Omental fat pad (tissue), 4 donors: ENCODE measurements around the gene ITIH4. TPM values are rescaled to one million over a fixed set of nuclear protein-coding genes. Genes with fewer than 3 reads are reported as not detected.
A peak's percentile ranks its signal among the peaks of the same experiment; 100 is the strongest.

ENCODE experiments used
- ATAC-seq: fragments of 150-250 bp; one replicate; pipeline ENCODE4 v1.9.1; 2016; ENCODE audit warnings: mild to moderate bottlenecking, moderate library complexity; ENCODE audit not compliant: low FRiP score
- DNase-seq: peaks from one replicate; pipeline ENCODE4 v3.0.0-alpha.2; 2019; ENCODE audit warnings: low spot score
- CTCF ChIP-seq, 3 donors: fragments of 450-650 bp; IDR thresholded peaks; one replicate each; pipeline ENCODE4 v1.5.1; 2016 to 2017; ENCODE audit warnings: antibody characterized with exemption in 3 of 3, mild to moderate bottlenecking in 3 of 3, moderate library complexity in 2 of 3
- small RNA-seq: library from RNA; depleted of rRNA; stranded (forward); fragments of <200 nt; gene quantifications from one replicate; pipeline ENCODE3, GENCODE V24; 2016
- total RNA-seq, 4 donors: library from RNA; depleted of rRNA; stranded (reverse); fragments of >200 nt; gene quantifications; one replicate each; pipeline ENCODE4 v1.1.0, GENCODE V29; 2016

The ITIH4 gene
- total RNA-seq, 4 donors from 2014 or later, result 1.2 to 18.8 (median 3.6) TPM

DNA sequence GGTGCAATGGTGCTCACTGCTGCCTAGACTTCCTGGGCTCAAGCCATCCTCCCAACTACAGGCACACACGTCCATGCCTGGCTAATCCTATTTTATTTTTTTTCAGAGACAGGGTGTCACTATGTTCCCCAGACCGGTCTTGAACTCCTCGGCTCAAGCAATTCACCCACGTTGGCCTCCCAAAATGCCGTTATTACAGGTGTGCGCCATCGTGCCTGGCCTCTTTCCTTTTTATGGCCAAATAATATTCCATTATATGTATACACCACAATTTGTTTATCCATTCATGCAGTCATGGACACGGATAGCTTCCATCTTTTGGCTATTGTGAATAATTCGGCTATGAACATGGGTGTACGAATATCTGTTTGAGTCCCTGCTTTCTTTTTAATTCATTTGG is 58.8 kb downstream of the ITIH4 start:
- DNase-seq, result no peak
- TF ChIP-seq CTCF (IDR thresholded peaks at IDR 0.05), result no peak
- no peak for ATAC-seq

- DNase-seq, result no peak
- ATAC-seq, result peak; percentile 22
- no peak for TF ChIP-seq CTCF (IDR thresholded peaks at IDR 0.05)
Measured at GRCh38 chr3:52771334-52771681, 59.2 kb downstream of the ITIH4 start.

DNA sequence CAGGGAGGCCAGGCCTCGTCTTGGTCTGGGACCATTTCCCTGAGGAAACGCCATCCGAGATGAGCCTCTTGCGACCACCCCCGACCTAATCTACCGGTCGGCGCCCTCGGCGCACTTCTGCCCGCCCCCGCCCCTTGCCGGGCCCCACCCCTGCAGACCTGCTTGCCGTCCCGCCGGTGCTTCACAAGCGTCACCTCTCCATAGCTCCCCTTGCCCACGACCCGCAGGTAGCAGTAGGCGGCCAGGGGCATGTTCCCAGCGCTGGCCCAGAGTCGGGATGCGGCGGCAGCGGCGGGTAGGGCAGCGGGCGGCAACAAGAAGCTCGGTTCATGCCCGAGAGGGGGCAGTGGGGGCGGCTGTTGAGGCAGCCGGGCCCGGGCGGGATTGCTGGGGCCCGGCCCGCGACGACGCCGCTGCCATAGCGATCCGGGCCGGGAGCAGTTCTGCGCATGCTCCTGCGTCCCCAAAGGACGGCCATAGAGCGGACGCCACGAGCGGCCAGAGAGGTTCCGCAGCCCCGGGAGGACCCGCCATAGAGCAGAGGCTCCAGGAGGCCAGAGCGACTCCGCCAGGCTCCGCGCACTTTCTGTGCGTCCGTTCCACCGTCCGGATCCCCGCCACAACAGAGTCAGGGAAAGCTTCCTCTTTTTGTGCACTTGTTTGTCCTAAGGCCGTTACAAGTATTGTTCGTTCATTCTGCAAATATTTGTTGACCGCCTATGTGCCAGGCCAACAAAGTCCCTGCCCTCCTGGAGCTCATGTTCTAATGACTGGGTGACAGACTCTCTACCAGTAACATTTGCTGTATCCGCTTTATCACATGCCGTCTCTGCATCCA is 59.8 kb downstream of the ITIH4 start, which contains the start of gene NEK4:
Gene NEK4 (minus strand): TSS at position 445 of the 838 bp plus-strand sequence. CDS start 194 bp downstream, at position 251.
- ATAC-seq (peak; percentile 95), DNase-seq (peak; percentile 52)
- no peak for TF ChIP-seq CTCF (IDR thresholded peaks at IDR 0.05)

DNA sequence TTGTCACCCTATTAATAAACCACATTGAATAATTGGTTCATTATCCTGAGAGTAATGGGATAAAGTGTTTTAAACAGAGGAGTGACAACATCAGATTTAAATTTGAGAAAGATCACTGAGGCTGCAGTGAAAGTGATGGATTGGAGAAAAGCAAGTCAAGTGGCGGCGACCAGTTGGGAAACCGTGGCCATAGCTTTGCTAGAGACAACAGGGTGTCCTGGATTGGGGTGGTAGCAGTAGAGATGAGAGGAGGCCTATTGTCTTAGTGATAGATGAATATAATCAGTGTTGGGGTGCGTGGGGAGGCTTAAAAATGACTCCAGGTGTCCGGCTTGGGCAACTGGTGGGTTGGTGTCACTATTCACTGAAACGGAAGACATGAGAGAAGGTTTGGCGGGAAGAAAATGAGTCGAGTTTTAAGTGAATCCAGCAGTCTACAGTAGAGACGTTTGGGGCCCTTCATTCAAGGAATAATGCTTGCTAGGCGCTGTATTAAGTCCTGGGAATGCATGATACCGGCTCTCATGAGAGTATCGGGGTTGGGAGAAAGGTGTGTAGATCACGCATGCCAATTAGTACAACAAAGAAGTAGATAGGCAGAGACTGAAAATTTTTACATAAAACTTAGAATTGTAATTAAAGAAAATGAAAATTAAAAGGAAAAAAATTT is 60.6 kb downstream of the ITIH4 start:
- TF ChIP-seq CTCF (IDR thresholded peaks at IDR 0.05), result no peak
- ATAC-seq (no peak), DNase-seq (no peak)

- TF ChIP-seq CTCF (IDR thresholded peaks at IDR 0.05), result no peak
- no peak for DNase-seq
- ATAC-seq, result no peak
Measured at GRCh38 chr3:52763466-52763865, 67.0 kb downstream of the ITIH4 start.

Small RNA genes lying within 50 kb of the gene (small RNA-seq; reads per million reads assigned to genes)
- not detected for gene MIR8064
- gene MUSTN1, result not detected

Other genes starting within 250 kb of the ITIH4 start
- gene PBRM1, start 144.8 kb downstream of the ITIH4 start, total RNA-seq, result 100 to 1,000 TPM in 3 of 4 donors, 10 to 100 TPM in 1; 89.4 to 118 (median 114) TPM
- gene GNL3, start 144.6 kb downstream of the ITIH4 start, total RNA-seq, result 100 to 1,000 TPM in 2 of 4 donors, 10 to 100 TPM in 2; 55.8 to 371 (median 93.0) TPM
- 10 to 100 TPM; 24.0 to 53.0 (median 45.4) TPM for gene GLT8D1, start 124.9 kb downstream of the ITIH4 start, total RNA-seq
- gene SPCS1, start 124.6 kb downstream of the ITIH4 start, total RNA-seq, result 100 to 1,000 TPM in 2 of 4 donors, 10 to 100 TPM in 2; 49.2 to 138 (median 84.9) TPM
- gene NEK4, start 59.7 kb downstream of the ITIH4 start, total RNA-seq, result 10 to 100 TPM; 16.8 to 22.0 (median 18.7) TPM
- gene ITIH1, start 53.1 kb downstream of the ITIH4 start, total RNA-seq, result under 1 TPM in 1 of 4 donors, not detected in 3; 0.94 TPM
- 1 to 10 TPM in 3 of 4 donors, under 1 TPM in 1; 0.93 to 2.8 (median 1.9) TPM for gene ITIH3, start 35.9 kb downstream of the ITIH4 start, total RNA-seq
- 10 to 100 TPM in 1 of 4 donors, 1 to 10 TPM in 3; 2.8 to 34.7 (median 6.4) TPM for gene MUSTN1, start 4.3 kb upstream of the ITIH4 start, total RNA-seq
- 10 to 100 TPM; 15.1 to 34.7 (median 18.8) TPM for gene STIMATE, start 66.9 kb upstream of the ITIH4 start, total RNA-seq
- gene SFMBT1, start 215.4 kb upstream of the ITIH4 start, total RNA-seq, result 10 to 100 TPM in 1 of 4 donors, 1 to 10 TPM in 3; 6.5 to 15.3 (median 8.7) TPM